ENCODE results near the gene EPHA1.
A peak's percentile ranks its signal among the peaks of the same experiment; 100 is the strongest.

EPHA1 gene

DNA sequence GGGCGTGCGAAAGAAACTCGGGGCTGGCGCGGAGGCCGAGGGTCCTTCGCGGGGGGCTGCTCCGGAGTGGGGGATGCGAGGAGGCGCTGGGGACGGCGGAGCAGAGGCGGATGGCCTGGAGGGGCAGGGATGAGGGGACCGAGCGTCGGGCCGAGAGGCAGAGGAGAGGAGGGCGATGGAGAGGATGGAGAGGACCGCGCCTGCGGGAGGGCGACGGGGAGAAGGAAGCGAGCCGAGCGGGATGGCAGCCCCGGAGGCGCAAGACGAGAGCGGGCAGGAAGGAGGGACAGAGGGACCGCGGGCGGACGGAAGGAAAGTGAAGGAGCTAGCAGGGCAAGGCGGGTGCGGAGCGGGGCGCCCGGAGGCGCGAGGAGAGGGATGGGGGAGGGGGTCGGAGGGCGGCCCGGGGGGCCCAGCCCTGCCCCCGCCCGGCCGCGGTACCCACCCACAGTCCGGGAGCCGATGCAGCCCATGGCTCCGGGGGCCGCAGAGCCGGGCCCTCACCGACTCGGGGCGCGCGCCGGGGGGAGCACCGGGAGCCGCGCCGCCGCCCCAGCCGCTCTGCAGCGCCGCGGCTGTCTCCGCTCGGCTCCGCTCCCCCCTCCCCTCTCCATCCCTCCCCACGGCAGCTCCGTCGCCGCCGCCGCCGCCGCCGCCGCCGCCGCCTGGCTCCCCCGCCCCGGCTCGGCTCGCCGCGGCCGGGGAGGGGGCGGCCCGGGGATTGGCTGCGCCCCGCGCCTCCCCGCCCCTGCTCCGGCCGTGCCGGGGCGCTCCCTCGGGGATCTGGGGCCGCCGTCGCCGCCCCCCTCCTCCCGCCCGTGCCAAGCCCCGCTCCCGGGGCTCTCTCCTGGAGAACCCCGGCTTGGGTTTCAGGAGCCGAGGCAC lies 46.3 kb downstream of the EPHA1 start, which contains the start of gene FAM131B (continued):
- TF ChIP-seq ZNF292 (tag by site-specific recombination; IDR thresholded peaks at IDR 0.05; ENCODE audit: borderline replicate concordance, low read depth) (no peak), ZNF19 (tag by site-specific recombination; IDR thresholded peaks at IDR 0.05; ENCODE audit: low read depth) (no peak), FEZF1 (tag by site-specific recombination; IDR thresholded peaks at IDR 0.05) (no peak), ZNF394 (tag by site-specific recombination; IDR thresholded peaks at IDR 0.05; ENCODE audit: borderline replicate concordance) (no peak), REPIN1 (tag by site-specific recombination; IDR thresholded peaks at IDR 0.05; ENCODE audit: low read depth) (no peak; the same call in 1 of the 2 replicates), ZNF626 (tag by site-specific recombination; IDR thresholded peaks at IDR 0.05) (no peak), ZNF677 (tag by site-specific recombination; IDR thresholded peaks at IDR 0.05) (no peak), ZNF335 (tag by site-specific recombination; conservative IDR thresholded peaks at IDR 0.05) (peak; percentile 82), HOXC10 (CRISPR knock-in tag; IDR thresholded peaks at IDR 0.05) (no peak), ZNF366 (tag by site-specific recombination; conservative IDR thresholded peaks at IDR 0.05) (peak; percentile 88), PRDM4 (tag by site-specific recombination; IDR thresholded peaks at IDR 0.05) (no peak), ZNF791 (tag by site-specific recombination; IDR thresholded peaks at IDR 0.05) (no peak), EGR2 (tag by site-specific recombination; IDR thresholded peaks at IDR 0.05; ENCODE audit: low read depth) (peak; percentile 81), ZNF24 (tag by site-specific recombination; IDR thresholded peaks at IDR 0.05) (no peak), ZBTB7A (tag by site-specific recombination; IDR thresholded peaks at IDR 0.05; ENCODE audit: low read depth) (peak; percentile 87; the same call in 1 of the 2 replicates), BCL11B (tag by site-specific recombination; IDR thresholded peaks at IDR 0.05; ENCODE audit: low read depth) (no peak), ZNF324 (tag by site-specific recombination; IDR thresholded peaks at IDR 0.05) (no peak), ZNF510 (tag by site-specific recombination; IDR thresholded peaks at IDR 0.05; ENCODE audit: insufficient replicate concordance) (no peak), ZNF23 (tag by site-specific recombination; IDR thresholded peaks at IDR 0.05; ENCODE audit: borderline replicate concordance) (no peak), SALL2 (tag by site-specific recombination; IDR thresholded peaks at IDR 0.05; ENCODE audit: borderline replicate concordance) (no peak), ZNF2 (tag by site-specific recombination; IDR thresholded peaks at IDR 0.05) (peak; percentile 43), ZNF354C (tag by site-specific recombination; IDR thresholded peaks at IDR 0.05; ENCODE audit: borderline replicate concordance, low read depth) (no peak), SCRT2 (tag by site-specific recombination; IDR thresholded peaks at IDR 0.05) (no peak), ZNF449 (tag by site-specific recombination; IDR thresholded peaks at IDR 0.05) (no peak), ZNF585B (tag by site-specific recombination; IDR thresholded peaks at IDR 0.05) (no peak), ZIC2 (tag by site-specific recombination; IDR thresholded peaks at IDR 0.05) (peak; percentile 24; the same call in 1 of the 2 replicates)
- TF ChIP-seq, protein P1, sequence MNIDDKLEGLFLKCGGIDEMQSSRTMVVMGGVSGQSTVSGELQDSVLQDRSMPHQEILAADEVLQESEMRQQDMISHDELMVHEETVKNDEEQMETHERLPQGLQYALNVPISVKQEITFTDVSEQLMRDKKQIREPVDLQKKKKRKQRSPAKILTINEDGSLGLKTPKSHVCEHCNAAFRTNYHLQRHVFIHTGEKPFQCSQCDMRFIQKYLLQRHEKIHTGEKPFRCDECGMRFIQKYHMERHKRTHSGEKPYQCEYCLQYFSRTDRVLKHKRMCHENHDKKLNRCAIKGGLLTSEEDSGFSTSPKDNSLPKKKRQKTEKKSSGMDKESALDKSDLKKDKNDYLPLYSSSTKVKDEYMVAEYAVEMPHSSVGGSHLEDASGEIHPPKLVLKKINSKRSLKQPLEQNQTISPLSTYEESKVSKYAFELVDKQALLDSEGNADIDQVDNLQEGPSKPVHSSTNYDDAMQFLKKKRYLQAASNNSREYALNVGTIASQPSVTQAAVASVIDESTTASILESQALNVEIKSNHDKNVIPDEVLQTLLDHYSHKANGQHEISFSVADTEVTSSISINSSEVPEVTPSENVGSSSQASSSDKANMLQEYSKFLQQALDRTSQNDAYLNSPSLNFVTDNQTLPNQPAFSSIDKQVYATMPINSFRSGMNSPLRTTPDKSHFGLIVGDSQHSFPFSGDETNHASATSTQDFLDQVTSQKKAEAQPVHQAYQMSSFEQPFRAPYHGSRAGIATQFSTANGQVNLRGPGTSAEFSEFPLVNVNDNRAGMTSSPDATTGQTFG (tag by site-specific recombination; IDR thresholded peaks at IDR 0.05; ENCODE audit: borderline replicate concordance), result no peak
- TF ChIP-seq, protein P2, sequence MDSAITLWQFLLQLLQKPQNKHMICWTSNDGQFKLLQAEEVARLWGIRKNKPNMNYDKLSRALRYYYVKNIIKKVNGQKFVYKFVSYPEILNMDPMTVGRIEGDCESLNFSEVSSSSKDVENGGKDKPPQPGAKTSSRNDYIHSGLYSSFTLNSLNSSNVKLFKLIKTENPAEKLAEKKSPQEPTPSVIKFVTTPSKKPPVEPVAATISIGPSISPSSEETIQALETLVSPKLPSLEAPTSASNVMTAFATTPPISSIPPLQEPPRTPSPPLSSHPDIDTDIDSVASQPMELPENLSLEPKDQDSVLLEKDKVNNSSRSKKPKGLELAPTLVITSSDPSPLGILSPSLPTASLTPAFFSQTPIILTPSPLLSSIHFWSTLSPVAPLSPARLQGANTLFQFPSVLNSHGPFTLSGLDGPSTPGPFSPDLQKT (IDR thresholded peaks at IDR 0.05; ENCODE audit: borderline replicate concordance, low read depth, low read length), result no peak

Measured in HEK293 (cell line).